SK-N-SH treated with all-trans-retinoic acid at 6 μM for 48 hours (cell line): ENCODE results near the gene SAMD1.

Source experiments
- ATAC-seq: fragments of 200-7000 bp; cut with Tn5 transposase; 3 replicates; pipeline ENCODE4 v1.9.1; 2020; ENCODE audit warnings: mild to moderate bottlenecking, moderate library complexity
- ARNTL ChIP-seq: fragments of 450-650 bp; formaldehyde crosslinking; IDR thresholded peaks from 2 replicates; pipeline ENCODE4 v1.5.0; 2020; ENCODE audit warnings: low read depth, mild to moderate bottlenecking, moderate library complexity, borderline replicate concordance
- BACH2 ChIP-seq: fragments of 250-450 bp; sonication (Bioruptor Pico); IDR thresholded peaks from 2 replicates; pipeline ENCODE4 v1.9.0; 2021; ENCODE audit warnings: mild to moderate bottlenecking, borderline replicate concordance
- CSDC2 ChIP-seq: fragments of 250-450 bp; sonication (Bioruptor Pico); IDR thresholded peaks from 2 replicates; pipeline ENCODE4 v1.5.0; 2020; ENCODE audit warnings: mild to moderate bottlenecking, moderate library complexity
- ESRRG ChIP-seq: fragments of 250-450 bp; sonication (Bioruptor Pico); IDR thresholded peaks from 2 replicates; pipeline ENCODE4 v1.6.1; 2021; ENCODE audit warnings: mild to moderate bottlenecking
- GLIS3 ChIP-seq: fragments of 250-450 bp; sonication (Bioruptor Pico); IDR thresholded peaks from 2 replicates; pipeline ENCODE4 v1.5.0; 2020; ENCODE audit warnings: mild to moderate bottlenecking, moderate library complexity
- ISL1 ChIP-seq: fragments of 250-450 bp; sonication (Bioruptor Pico); IDR thresholded peaks from 2 replicates; pipeline ENCODE4 v2.1.2; 2022; ENCODE audit warnings: mild to moderate bottlenecking, moderate library complexity
- OSR1 ChIP-seq: fragments of 250-450 bp; sonication (Bioruptor Pico); IDR thresholded peaks from 2 replicates; pipeline ENCODE4 v1.8.0; 2022; ENCODE audit warnings: moderate library complexity, mild to moderate bottlenecking, inconsistent platforms
- PPARA ChIP-seq: fragments of 250-450 bp; sonication (Bioruptor Pico); IDR thresholded peaks from 2 replicates; pipeline ENCODE4 v1.5.0; 2020; ENCODE audit warnings: mild to moderate bottlenecking, borderline replicate concordance
- RARB ChIP-seq: fragments of 250-450 bp; sonication (Bioruptor Pico); IDR thresholded peaks from 2 replicates; pipeline ENCODE4 v1.8.0; 2021; ENCODE audit warnings: mild to moderate bottlenecking, moderate library complexity
- TCF4 ChIP-seq: fragments of 250-450 bp; sonication (Bioruptor Pico); IDR thresholded peaks from 2 replicates; pipeline ENCODE4 v1.8.0; 2021; ENCODE audit warnings: mild to moderate bottlenecking, moderate library complexity, borderline replicate concordance
- TOX ChIP-seq: fragments of 250-450 bp; sonication (Bioruptor Pico); IDR thresholded peaks from 2 replicates; pipeline ENCODE4 v1.8.0; 2021; ENCODE audit warnings: mild to moderate bottlenecking, moderate library complexity, borderline replicate concordance
- ZFP3 ChIP-seq: fragments of 250-450 bp; sonication (Bioruptor Pico); IDR thresholded peaks from 2 replicates; pipeline ENCODE4 v1.5.0; 2020; ENCODE audit warnings: mild to moderate bottlenecking, moderate library complexity
- ZFP30 ChIP-seq: fragments of 450-650 bp; formaldehyde crosslinking; IDR thresholded peaks from 2 replicates; pipeline ENCODE4 v1.5.0; 2022; ENCODE audit warnings: mild to moderate bottlenecking, moderate library complexity
- ZNF70 ChIP-seq: fragments of 450-650 bp; formaldehyde crosslinking; IDR thresholded peaks from 2 replicates; pipeline ENCODE4 v1.5.0; 2020; ENCODE audit warnings: mild to moderate bottlenecking, moderate library complexity
- ZNF8 ChIP-seq: fragments of 450-650 bp; formaldehyde crosslinking; IDR thresholded peaks from 2 replicates; pipeline ENCODE4 v1.5.0; 2020; ENCODE audit warnings: mild to moderate bottlenecking, moderate library complexity
- TF ChIP-seq, protein P1 (sequence below): fragments of 250-450 bp; sonication (Bioruptor Pico); IDR thresholded peaks from 2 replicates; pipeline ENCODE4 v1.8.0; 2021; ENCODE audit warnings: low read depth, mild to moderate bottlenecking, moderate library complexity, borderline replicate concordance
- TF ChIP-seq, protein P2 (sequence below): fragments of 250-450 bp; sonication (Bioruptor Pico); IDR thresholded peaks from 2 replicates; pipeline ENCODE4 v1.5.1; 2020; ENCODE audit warnings: low read depth, mild to moderate bottlenecking, moderate library complexity
- TF ChIP-seq, protein P3 (sequence below): fragments of 250-450 bp; sonication (Bioruptor Pico); IDR thresholded peaks from 2 replicates; pipeline ENCODE4 v1.5.1; 2021; ENCODE audit warnings: mild to moderate bottlenecking, moderate library complexity
- TF ChIP-seq, protein P4 (sequence below): fragments of 250-450 bp; sonication (Bioruptor Pico); IDR thresholded peaks from 2 replicates; pipeline ENCODE4 v1.8.0; 2020; ENCODE audit warnings: mild to moderate bottlenecking, moderate library complexity, borderline replicate concordance

SAMD1 gene

DNA sequence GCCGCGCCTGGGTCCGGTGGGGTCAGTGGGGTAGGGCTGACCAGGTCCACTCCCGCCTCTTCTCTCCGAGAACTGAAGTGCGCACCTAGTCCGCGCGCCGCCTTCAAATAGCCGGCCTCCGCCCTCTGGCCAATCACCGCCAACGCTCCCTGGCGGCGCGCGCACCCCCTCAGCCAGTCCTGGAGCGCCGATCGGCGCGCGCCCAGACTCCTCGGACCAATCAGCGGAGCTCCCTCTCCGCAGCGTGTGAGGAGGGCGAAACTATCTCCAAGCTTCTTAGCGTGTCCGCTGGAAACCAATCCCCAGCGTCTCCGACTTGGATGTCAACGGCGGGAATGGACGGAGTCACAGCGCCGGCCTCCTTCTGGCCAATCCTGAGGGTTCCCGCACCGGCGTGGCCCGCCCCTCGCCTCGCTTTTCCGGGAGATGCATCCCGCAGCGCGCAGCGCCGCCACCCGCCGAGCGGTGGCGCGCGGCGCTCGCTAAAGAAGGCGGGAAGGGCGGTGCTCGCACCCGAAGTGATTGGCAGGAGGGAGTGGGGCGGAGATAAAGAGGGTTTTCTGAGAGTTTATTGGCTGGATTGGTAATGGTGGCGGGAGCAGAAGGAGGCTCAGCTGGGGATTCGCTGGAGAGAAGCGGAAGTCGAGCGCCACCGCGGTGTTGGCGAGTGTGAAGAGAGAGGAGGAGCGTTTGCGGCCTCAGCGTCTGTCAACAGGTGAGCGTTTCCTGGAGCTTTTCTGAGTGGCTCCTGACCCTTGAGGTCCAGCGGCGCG is 46.1 kb upstream of the SAMD1 start, which contains the start of gene ASF1B:
TSS of gene ASF1B (minus strand) at position 81 of the 773 bp plus-strand sequence. CDS start 133 bp downstream, outside the sequence.
- peak; percentile 95 for ATAC-seq
- no peak for TF ChIP-seq CSDC2 (CRISPR knock-in tag)
- TF ChIP-seq, protein P1, sequence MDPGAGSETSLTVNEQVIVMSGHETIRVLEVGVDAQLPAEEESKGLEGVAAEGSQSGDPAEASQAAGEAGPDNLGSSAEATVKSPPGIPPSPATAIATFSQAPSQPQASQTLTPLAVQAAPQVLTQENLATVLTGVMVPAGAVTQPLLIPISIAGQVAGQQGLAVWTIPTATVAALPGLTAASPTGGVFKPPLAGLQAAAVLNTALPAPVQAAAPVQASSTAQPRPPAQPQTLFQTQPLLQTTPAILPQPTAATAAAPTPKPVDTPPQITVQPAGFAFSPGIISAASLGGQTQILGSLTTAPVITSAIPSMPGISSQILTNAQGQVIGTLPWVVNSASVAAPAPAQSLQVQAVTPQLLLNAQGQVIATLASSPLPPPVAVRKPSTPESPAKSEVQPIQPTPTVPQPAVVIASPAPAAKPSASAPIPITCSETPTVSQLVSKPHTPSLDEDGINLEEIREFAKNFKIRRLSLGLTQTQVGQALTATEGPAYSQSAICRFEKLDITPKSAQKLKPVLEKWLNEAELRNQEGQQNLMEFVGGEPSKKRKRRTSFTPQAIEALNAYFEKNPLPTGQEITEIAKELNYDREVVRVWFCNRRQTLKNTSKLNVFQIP (CRISPR knock-in tag): no peak
- TF ChIP-seq, protein P2, sequence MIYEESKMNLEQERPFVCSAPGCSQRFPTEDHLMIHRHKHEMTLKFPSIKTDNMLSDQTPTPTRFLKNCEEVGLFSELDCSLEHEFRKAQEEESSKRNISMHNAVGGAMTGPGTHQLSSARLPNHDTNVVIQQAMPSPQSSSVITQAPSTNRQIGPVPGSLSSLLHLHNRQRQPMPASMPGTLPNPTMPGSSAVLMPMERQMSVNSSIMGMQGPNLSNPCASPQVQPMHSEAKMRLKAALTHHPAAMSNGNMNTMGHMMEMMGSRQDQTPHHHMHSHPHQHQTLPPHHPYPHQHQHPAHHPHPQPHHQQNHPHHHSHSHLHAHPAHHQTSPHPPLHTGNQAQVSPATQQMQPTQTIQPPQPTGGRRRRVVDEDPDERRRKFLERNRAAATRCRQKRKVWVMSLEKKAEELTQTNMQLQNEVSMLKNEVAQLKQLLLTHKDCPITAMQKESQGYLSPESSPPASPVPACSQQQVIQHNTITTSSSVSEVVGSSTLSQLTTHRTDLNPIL (CRISPR knock-in tag): no peak
- no peak for TF ChIP-seq PPARA (CRISPR knock-in tag)
- TF ChIP-seq ZFP30: no peak
- TF ChIP-seq ARNTL (CRISPR knock-in tag): no peak
- TF ChIP-seq ZNF8 (CRISPR knock-in tag): no peak
- no peak for TF ChIP-seq GLIS3 (CRISPR knock-in tag)
- TF ChIP-seq, all 23 proteins: peak for 0

DNA sequence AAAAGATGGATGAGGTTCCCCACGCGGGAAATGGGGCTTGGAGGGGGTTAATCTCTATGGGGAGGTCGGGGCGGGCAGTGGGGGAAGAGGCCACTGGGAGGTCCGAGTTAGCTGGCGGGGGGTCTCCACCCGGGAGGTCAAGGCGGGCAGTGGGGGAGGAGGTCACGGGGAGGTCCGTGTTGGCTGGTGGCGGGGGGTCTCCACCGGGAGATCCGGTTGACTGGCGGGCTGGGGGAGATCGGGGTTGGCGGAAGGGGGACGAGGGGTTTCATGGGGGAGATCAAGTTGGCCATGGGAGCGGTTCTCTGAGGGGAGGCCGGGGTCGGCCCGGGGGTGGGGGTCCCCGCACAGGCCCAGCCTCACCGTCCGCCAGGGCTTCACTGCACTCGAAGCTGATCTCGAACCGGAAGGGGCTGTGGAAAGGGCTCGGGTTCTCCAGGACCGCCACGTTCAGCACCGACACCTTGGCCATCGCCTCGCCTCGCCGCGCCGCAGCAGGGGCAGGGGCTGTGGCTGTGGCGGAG is 45.5 kb upstream of the SAMD1 start:
- TF ChIP-seq ZNF70 (CRISPR knock-in tag) (no peak), GLIS3 (CRISPR knock-in tag) (no peak), CSDC2 (CRISPR knock-in tag) (no peak), TCF4 (CRISPR knock-in tag) (no peak), ZFP3 (no peak), ISL1 (no peak), ZFP30 (no peak), ZNF8 (CRISPR knock-in tag) (no peak), BACH2 (CRISPR knock-in tag) (no peak), ESRRG (CRISPR knock-in tag) (no peak)
- TF ChIP-seq, protein P3, sequence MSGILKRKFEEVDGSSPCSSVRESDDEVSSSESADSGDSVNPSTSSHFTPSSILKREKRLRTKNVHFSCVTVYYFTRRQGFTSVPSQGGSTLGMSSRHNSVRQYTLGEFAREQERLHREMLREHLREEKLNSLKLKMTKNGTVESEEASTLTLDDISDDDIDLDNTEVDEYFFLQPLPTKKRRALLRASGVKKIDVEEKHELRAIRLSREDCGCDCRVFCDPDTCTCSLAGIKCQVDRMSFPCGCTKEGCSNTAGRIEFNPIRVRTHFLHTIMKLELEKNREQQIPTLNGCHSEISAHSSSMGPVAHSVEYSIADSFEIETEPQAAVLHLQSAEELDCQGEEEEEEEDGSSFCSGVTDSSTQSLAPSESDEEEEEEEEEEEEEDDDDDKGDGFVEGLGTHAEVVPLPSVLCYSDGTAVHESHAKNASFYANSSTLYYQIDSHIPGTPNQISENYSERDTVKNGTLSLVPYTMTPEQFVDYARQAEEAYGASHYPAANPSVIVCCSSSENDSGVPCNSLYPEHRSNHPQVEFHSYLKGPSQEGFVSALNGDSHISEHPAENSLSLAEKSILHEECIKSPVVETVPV (CRISPR knock-in tag): no peak
- TF ChIP-seq, protein P4, sequence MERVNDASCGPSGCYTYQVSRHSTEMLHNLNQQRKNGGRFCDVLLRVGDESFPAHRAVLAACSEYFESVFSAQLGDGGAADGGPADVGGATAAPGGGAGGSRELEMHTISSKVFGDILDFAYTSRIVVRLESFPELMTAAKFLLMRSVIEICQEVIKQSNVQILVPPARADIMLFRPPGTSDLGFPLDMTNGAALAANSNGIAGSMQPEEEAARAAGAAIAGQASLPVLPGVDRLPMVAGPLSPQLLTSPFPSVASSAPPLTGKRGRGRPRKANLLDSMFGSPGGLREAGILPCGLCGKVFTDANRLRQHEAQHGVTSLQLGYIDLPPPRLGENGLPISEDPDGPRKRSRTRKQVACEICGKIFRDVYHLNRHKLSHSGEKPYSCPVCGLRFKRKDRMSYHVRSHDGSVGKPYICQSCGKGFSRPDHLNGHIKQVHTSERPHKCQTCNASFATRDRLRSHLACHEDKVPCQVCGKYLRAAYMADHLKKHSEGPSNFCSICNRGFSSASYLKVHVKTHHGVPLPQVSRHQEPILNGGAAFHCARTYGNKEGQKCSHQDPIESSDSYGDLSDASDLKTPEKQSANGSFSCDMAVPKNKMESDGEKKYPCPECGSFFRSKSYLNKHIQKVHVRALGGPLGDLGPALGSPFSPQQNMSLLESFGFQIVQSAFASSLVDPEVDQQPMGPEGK (CRISPR knock-in tag): no peak
- TF ChIP-seq, protein P1 (CRISPR knock-in tag): no peak
- ATAC-seq: no peak

DNA sequence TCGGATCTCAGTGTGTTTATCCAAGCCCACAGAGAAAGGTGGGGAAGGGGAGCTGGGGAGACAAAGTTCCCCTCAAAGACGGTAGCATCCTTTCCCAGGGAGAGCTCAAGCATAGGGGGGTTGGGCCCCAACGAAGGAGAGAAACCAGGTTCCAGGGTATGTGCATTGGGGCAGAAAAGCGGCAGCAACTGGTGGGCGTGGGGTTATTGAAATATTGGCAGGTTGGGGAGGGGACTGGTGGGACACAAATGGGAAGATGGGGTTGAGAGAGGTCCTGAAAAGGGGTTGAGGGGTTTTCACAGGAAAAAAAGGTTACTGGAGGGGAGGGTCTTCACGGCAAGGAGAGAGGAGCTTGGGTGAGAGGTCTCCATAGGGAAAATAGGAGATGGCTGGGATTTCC is 44.8 kb upstream of the SAMD1 start:
- TF ChIP-seq OSR1 (no peak), RARB (no peak), GLIS3 (CRISPR knock-in tag) (no peak), CSDC2 (CRISPR knock-in tag) (no peak), TOX (CRISPR knock-in tag) (no peak), ARNTL (CRISPR knock-in tag) (no peak)
- TF ChIP-seq, protein P2 (CRISPR knock-in tag): no peak
- TF ChIP-seq, protein P3 (CRISPR knock-in tag): no peak
- no peak for ATAC-seq
